Gastrocnemius medialis (tissue), 4 donors: ENCODE data around the gene RCAN2. TPM values are rescaled to one million over a fixed set of nuclear protein-coding genes. Genes with fewer than 3 reads are reported as not detected.

ENCODE experiments used
- ATAC-seq, 2 donors: fragments of 150-250 bp; one replicate each; pipeline ENCODE4 v1.9.1; 2016
- DNase-seq, 2 donors: peaks; one replicate each; pipeline ENCODE4 v3.0.0-alpha.2; 2019
- H3K27ac ChIP-seq, 4 donors: fragments of 200-600 bp; sonication (generic); 1 replicate in 1 of 4; 2 replicates in 3 of 4; pipeline ENCODE4 v1.5.1; 2016 to 2018; ENCODE audit warnings: mild to moderate bottlenecking in 2 of 4, moderate library complexity in 1 of 4
- H3K27me3 ChIP-seq, 3 donors: fragments of 200-600 bp; sonication (generic) in 2 of 3; 1 replicate in 1 of 3; 2 replicates in 2 of 3; pipeline versions ENCODE4 v1.5.1 to v1.6.0; 2016 to 2019; ENCODE audit warnings: mild to moderate bottlenecking in 1 of 3, moderate library complexity in 1 of 3
- H3K36me3 ChIP-seq, 2 donors: fragments of 200-600 bp; sonication (generic) in 1 of 2; one replicate each; pipeline ENCODE4 v1.5.1; 2017 to 2018
- H3K4me1 ChIP-seq, 2 donors: fragments of 200-600 bp; sonication (generic) in 1 of 2; one replicate each; pipeline ENCODE4 v1.5.1; 2016 to 2017; ENCODE audit warnings: mild to moderate bottlenecking in 2 of 2
- H3K4me3 ChIP-seq, 4 donors: fragments of 200-600 bp; sonication (generic) in 3 of 4; 1 replicate in 1 of 4; 2 replicates in 3 of 4; pipeline ENCODE4 v1.5.1; 2016 to 2019; ENCODE audit warnings: mild to moderate bottlenecking in 2 of 4
- H3K9me3 ChIP-seq, 3 donors: fragments of 200-600 bp; sonication (generic) in 2 of 3; 1 replicate in 1 of 3; 2 replicates in 2 of 3; pipeline ENCODE4 v1.5.1; 2016 to 2019
- CTCF ChIP-seq, 5 experiments: fragments of 450-650 bp in 3 of 5; fragments of 200-600 bp in 2 of 5; sonication (generic) in 2 of 5; IDR thresholded peaks in 4 of 5; conservative IDR thresholded peaks in 1 of 5; 1 replicate in 4 of 5; 2 replicates in 1 of 5; pipeline ENCODE4 v1.5.1; 2016 to 2019; ENCODE audit warnings: antibody characterized with exemption in 5 of 5, mild to moderate bottlenecking in 3 of 5, moderate library complexity in 3 of 5
- POLR2A ChIP-seq, 2 donors: fragments of 450-650 bp; IDR thresholded peaks; one replicate each; pipeline ENCODE4 v1.6.1; 2017; ENCODE audit warnings: antibody characterized with exemption in 2 of 2, mild to moderate bottlenecking in 2 of 2, moderate library complexity in 2 of 2
- in situ Hi-C, 4 donors: fragments of 200-750 bp; cut with MboI; loops; one replicate each; pipeline versions ENCODE4 v1.15.0 to v1.8.0; 2017; ENCODE audit warnings: low sequenced_read_pairs in 4 of 4
- intact Hi-C: fragments of 100-400 bp; cut with DNase I; formaldehyde crosslinking; loops from one replicate; pipeline ENCODE4 v1.15.1; 2023; ENCODE audit warnings: low total_unique reads
- total RNA-seq, 4 donors: library from RNA; depleted of rRNA; stranded (reverse); fragments of >200 nt; gene quantifications; one replicate each; pipeline versions ENCODE4 v1.1.0 to v1.2.3, GENCODE V29; 2016

The RCAN2 gene
- total RNA-seq, 4 donors from 2014 or later: 26.2 to 88.8 (median 43.2) TPM

GRCh38 chr6:46400898-46401297 is 90.4 kb downstream of the RCAN2 start:
- H3K9me3 ChIP-seq: no peaks in the 10 kb centered on the region
- ATAC-seq: no peak
- DNase-seq: no peak
- TF ChIP-seq CTCF (IDR thresholded peaks at IDR 0.05 in 4 of 5, conservative IDR thresholded peaks at IDR 0.05 in 1 of 5) (no peak), POLR2A (IDR thresholded peaks at IDR 0.05) (no peak)
- H3K4me1 ChIP-seq: peaks cover 2 to 5% of the 10 kb centered on the region in 2 donors
- no peaks in the 10 kb centered on the region for H3K36me3 ChIP-seq
- no peaks in the 10 kb centered on the region for H3K27me3 ChIP-seq
- in situ Hi-C loops: loop anchor here (10.0 to 25.0 kb wide), 3 partner anchors 164 to 464 kb away; no protein-coding TSS in a partner anchor
- no peak overlapping the region for H3K27ac ChIP-seq
- intact Hi-C loops: no loop called here
- H3K4me3 ChIP-seq: no peak overlapping the region

- DNase-seq (no peak), ATAC-seq (peak in 1 of 2 donors; percentile 36)
- H3K4me3 ChIP-seq: no peak overlapping the region
- no peaks in the 10 kb centered on the region for H3K36me3 ChIP-seq
- H3K27ac ChIP-seq: peak overlapping the region in 1 of 4 donors; percentile 14
- intact Hi-C loops (no loop called here), in situ Hi-C loops (no loop called here)
- no peak for TF ChIP-seq POLR2A (IDR thresholded peaks at IDR 0.05)
- TF ChIP-seq CTCF (IDR thresholded peaks at IDR 0.05 in 4 of 5, conservative IDR thresholded peaks at IDR 0.05 in 1 of 5): no peak
- no peaks in the 10 kb centered on the region for H3K9me3 ChIP-seq
- H3K27me3 ChIP-seq: no peaks in the 10 kb centered on the region
- peaks cover 15% of the 10 kb centered on the region in 2 donors for H3K4me1 ChIP-seq
Measured at GRCh38 chr6:46395530-46395929, 95.7 kb downstream of the RCAN2 start.

DNA sequence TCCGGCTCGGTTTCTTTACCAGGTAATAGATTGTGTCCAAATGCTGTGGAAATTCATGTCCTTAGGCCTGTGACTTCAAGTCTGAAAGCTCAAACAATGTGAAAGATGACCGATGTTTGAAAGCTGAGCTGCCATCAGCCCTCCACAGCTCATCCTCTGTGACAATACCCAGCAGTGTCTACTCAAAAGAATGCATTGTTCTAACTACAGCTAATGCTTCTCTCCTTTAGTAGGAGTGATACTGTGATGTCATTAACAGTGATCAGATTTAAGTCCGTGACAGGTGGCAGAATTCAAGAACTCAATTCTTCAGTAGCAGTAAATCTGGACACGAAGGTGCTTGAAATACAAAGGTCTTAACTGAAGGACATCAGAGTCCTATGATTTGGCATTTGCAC is 97.3 kb downstream of the RCAN2 start:
- H3K27ac ChIP-seq: peak overlapping the region in 2 of 4 donors; percentile 6 to 43
- in situ Hi-C loops (no loop called here), intact Hi-C loops (loop anchor here (5.0 kb wide), 1 partner anchor 157 kb away; no protein-coding TSS in a partner anchor)
- DNase-seq: no peak
- no peak for ATAC-seq
- H3K4me1 ChIP-seq: peaks cover 10 to 15% of the 10 kb centered on the region in 2 donors
- no peaks in the 10 kb centered on the region for H3K27me3 ChIP-seq
- TF ChIP-seq POLR2A (IDR thresholded peaks at IDR 0.05) (no peak), CTCF (IDR thresholded peaks at IDR 0.05 in 4 of 5, conservative IDR thresholded peaks at IDR 0.05 in 1 of 5) (no peak)
- no peaks in the 10 kb centered on the region for H3K9me3 ChIP-seq
- H3K36me3 ChIP-seq: no peaks in the 10 kb centered on the region
- no peak overlapping the region for H3K4me3 ChIP-seq

DNA sequence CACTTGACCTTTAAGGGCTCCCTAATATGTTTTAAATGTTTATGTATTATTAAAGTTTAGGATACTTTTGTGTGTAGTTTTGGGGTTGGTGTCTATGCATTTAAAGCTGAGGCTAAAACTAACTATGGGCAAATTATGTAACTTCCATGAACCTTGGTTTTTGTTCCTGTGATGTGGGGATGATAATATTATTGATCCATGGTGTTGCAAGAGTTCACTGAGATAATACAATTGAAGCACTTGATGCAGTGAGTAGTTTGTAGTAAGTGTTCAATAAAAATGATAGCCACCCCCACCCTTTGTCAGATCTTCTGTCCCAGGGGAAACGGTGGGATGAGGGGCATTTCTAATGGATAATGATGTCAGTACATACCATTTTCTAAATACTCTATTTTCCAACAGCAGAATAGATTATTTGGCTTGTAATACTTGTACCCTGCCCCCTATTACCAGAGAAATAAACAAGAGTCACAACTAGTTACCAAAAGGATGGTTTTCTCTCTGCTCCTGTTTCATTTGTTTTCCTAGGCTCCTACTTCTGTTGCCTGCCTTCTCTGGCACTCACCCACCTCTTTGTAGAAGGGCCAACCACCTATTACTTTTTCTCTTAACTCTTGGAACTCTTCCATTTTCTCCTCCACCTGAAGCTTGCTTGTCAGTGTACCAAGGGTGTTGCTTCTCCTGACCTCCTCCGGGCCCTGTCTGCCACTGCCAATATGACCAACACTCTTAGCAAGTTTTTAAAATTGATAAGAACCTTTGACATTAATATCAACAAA is 97.9 kb downstream of the RCAN2 start:
- Histone ChIP-seq H3K4me3 (no peak overlapping the region), H3K27me3 (no peaks in the 10 kb centered on the region), H3K27ac (peak overlapping the region in 2 of 4 donors; percentile 6 to 43), H3K4me1 (peaks cover 10 to 15% of the 10 kb centered on the region in 2 donors), H3K9me3 (no peaks in the 10 kb centered on the region), H3K36me3 (no peaks in the 10 kb centered on the region)
- ATAC-seq (no peak), DNase-seq (no peak)
- intact Hi-C loops: loop anchor here (5.0 kb wide), 1 partner anchor 156 kb away; no protein-coding TSS in a partner anchor
- TF ChIP-seq POLR2A (IDR thresholded peaks at IDR 0.05): no peak
- no peak for TF ChIP-seq CTCF (IDR thresholded peaks at IDR 0.05 in 4 of 5, conservative IDR thresholded peaks at IDR 0.05 in 1 of 5)
- in situ Hi-C loops: no loop called here
